GM23248 (cell line): ENCODE measurements around the gene RBFA. TPM values are rescaled to one million over a fixed set of nuclear protein-coding genes. Genes with fewer than 3 reads are reported as not detected.

Experiments
- DNase-seq: peaks from one replicate; pipeline ENCODE4 v3.0.0-alpha.2; 2015
- H2AFZ ChIP-seq: fragments of 200-600 bp; sonication (generic); 2 replicates; pipeline ENCODE4 v1.6.1; 2016; ENCODE audit warnings: antibody characterized with exemption
- H3F3A ChIP-seq: fragments of 200-600 bp; sonication (generic); 2 replicates; pipeline ENCODE4 v1.6.1; 2016; ENCODE audit warnings: mild to moderate bottlenecking, antibody characterized with exemption, mixed run types; ENCODE audit not compliant: insufficient read depth
- H3K27ac ChIP-seq: fragments of 200-600 bp; sonication (generic); 2 replicates; pipeline ENCODE4 v1.5.1; 2016; ENCODE audit warnings: mild to moderate bottlenecking
- H3K27me3 ChIP-seq: fragments of 200-600 bp; sonication (generic); replicated peaks from 2 replicates; pipeline ENCODE4 v1.6.1; 2016; ENCODE audit warnings: mild to moderate bottlenecking; ENCODE audit not compliant: insufficient read depth
- H3K36me3 ChIP-seq: fragments of 200-600 bp; sonication (generic); 2 replicates; pipeline ENCODE4 v1.6.1; 2016; ENCODE audit warnings: low read depth, mild to moderate bottlenecking
- H3K4me1 ChIP-seq: fragments of 200-600 bp; sonication (generic); 2 replicates; pipeline ENCODE4 v1.6.1; 2016; ENCODE audit warnings: mild to moderate bottlenecking; ENCODE audit not compliant: insufficient read depth
- H3K4me2 ChIP-seq: fragments of 200-600 bp; sonication (generic); one replicate; pipeline ENCODE4 v1.6.1; 2016; ENCODE audit warnings: mild to moderate bottlenecking; ENCODE audit not compliant: unreplicated experiment
- H3K4me3 ChIP-seq: fragments of 200-600 bp; sonication (generic); 2 replicates; pipeline ENCODE4 v1.5.1; 2016; ENCODE audit warnings: mild to moderate bottlenecking
- H3K79me2 ChIP-seq: fragments of 200-600 bp; sonication (generic); 2 replicates; pipeline ENCODE4 v1.6.1; 2016; ENCODE audit warnings: mild to moderate bottlenecking; ENCODE audit not compliant: insufficient read depth
- H3K9ac ChIP-seq: fragments of 200-600 bp; sonication (generic); 2 replicates; pipeline ENCODE4 v1.6.1; 2016; ENCODE audit warnings: mild to moderate bottlenecking
- H3K9me2 ChIP-seq: fragments of 200-600 bp; sonication (generic); 2 replicates; pipeline ENCODE4 v1.6.1; 2016; ENCODE audit warnings: mixed run types, mild to moderate bottlenecking, moderate library complexity; ENCODE audit not compliant: insufficient read depth
- H3K9me3 ChIP-seq: fragments of 200-600 bp; sonication (generic); one replicate; pipeline ENCODE4 v1.6.1; 2017; ENCODE audit warnings: low read depth
- H4K20me1 ChIP-seq: fragments of 200-600 bp; sonication (generic); 2 replicates; pipeline ENCODE4 v1.6.0; 2016; ENCODE audit not compliant: insufficient read depth
- EZH2 ChIP-seq: fragments of 200-600 bp; sonication (generic); IDR thresholded peaks from 2 replicates; pipeline ENCODE4 v1.6.1; 2018; ENCODE audit warnings: antibody characterized with exemption, mild to moderate bottlenecking; ENCODE audit not compliant: insufficient read depth, poor library complexity, severe bottlenecking
- EZH2phosphoT487 ChIP-seq: fragments of 200-600 bp; sonication (generic); IDR thresholded peaks from 2 replicates; pipeline ENCODE4 v1.6.1; 2018; ENCODE audit warnings: antibody characterized with exemption, moderate library complexity, mild to moderate bottlenecking, low read depth; ENCODE audit not compliant: insufficient read depth
- WGBS, 2 experiments: methylation state at CpG; one replicate each; pipeline ENCODE4 v1.1.6; 2015 to 2017; ENCODE audit warnings: low lambda C conversion rate in 2 of 2, low coverage in 1 of 2; ENCODE audit errors: missing lambda C conversion rate in 2 of 2; 5-methylcytosine and 5-hydroxymethylcytosine counted together
- in situ Hi-C: fragments of 300-500 bp; cut with MboI; formaldehyde crosslinking; loops from 2 replicates; pipeline ENCODE4 v1.15.0; 2020
- polyA plus RNA-seq: library from polyadenylated mRNA; unstranded; fragments of >200 nt; fragmentation: Nextera tagmentation; extraction: Ambion mirVana; gene quantifications from 2 replicates; pipeline ENCODE4 v1.2.1, GENCODE V29; 2016
- total RNA-seq: library from RNA; depleted of rRNA; stranded (reverse); fragments of >200 nt; shearing (Covaris generic); gene quantifications from 2 replicates; pipeline ENCODE4 v1.2.3, GENCODE V29; 2014

RBFA gene
- total and polyA plus RNA-seq, 2 experiments from 2014 or later, result 27.9 to 28.2 TPM

DNA sequence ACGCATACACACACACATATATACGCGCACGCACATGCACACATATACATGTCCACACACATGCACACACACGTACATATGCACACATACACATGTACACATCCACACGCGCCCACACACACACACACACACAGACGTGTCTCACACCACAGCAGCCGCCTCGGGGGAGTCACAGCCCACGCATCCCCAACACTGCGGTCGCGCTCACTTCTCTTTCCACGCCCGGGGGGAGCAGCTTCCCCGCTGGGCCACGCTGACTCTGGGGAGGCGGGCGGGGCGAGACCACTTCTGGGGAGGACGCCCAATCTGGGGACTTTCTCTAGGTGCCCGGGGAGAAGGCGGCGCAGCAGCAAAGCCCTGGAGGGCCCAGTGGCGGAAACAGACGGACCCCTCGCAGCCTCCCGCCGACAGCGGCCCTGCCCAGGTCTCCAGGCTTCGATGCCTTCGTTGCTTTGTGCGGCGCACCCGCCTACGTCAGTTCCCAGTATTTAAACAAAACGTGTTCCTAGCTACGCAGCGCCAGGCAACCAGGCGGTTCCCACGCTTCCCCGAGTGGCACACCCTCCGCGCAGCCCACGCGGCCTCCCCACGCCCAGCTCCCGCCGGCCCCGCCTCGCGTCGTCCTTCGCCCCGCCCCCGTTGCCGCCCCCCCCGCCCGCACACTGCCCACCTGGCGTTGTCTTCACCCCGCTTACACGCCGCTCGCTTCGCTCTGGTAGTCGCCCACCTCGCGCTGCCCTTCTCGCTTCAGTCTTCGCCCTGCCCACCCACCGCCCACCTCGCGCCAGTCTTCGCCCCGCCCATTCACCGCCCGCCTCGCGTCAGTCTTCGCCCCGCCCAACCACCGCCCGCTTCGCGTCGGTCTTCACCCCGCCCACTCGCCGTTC, 810 bp upstream of the RBFA start:
- H3K9ac ChIP-seq, result peak overlapping the region; percentile 97
- H3F3A ChIP-seq, result peaks cover 7% of the 10 kb centered on the region
- 3 to 5% methylated on average over 48 to 90 of the region's 90 CpGs for WGBS, 2 experiments
- H3K4me2 ChIP-seq, result peak overlapping the region; percentile 76
- peaks cover 37% of the 10 kb centered on the region for H3K79me2 ChIP-seq
- no peaks in the 10 kb centered on the region for H3K36me3 ChIP-seq
- H2AFZ ChIP-seq, result peak overlapping the region; percentile 64
- H4K20me1 ChIP-seq, result no peaks in the 10 kb centered on the region
- peak overlapping the region; percentile 89 for H3K27ac ChIP-seq
- no peaks in the 10 kb centered on the region for H3K4me1 ChIP-seq
- no peak for TF ChIP-seq EZH2phosphoT487
- no peak for TF ChIP-seq EZH2
- H3K9me2 ChIP-seq, result no peaks in the 10 kb centered on the region
- H3K27me3 ChIP-seq, result no peaks in the 10 kb centered on the region
- H3K9me3 ChIP-seq, result no peaks in the 10 kb centered on the region
- DNase-seq, result peak; percentile 78
- in situ Hi-C loops, result no loop called here
- peak overlapping the region; percentile 87 for H3K4me3 ChIP-seq

DNA sequence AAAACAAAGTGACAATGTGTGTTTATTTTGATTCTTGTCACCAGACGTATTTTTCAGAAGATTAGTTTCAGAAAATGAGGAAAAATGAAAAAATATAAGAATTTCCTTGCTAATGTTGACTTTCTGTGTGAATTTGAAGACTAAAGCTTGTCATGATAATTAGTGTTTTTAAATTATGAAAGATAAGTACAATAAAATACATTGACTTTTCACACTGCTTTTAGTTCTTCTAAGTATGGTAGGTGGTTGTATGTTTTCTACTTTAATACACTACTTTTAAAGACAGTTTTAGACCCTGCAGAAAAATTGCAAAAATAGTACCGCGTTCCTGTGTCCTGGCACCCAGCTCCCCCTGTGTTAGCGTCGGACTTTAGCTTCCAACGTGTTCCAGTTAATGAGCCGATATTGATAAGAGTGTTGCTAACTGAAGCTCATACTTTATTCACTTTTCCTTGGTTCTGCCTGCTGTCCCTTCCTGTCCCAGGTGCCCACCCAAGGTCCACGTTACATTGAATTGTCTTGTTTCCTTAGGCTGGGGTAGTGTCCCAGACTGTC, 695 bp downstream of the RBFA start:
- Histone ChIP-seq H3K4me3 (peak overlapping the region; percentile 97), H2AFZ (peak overlapping the region; percentile 95), H3K4me2 (peak overlapping the region; percentile 91), H3K36me3 (no peaks in the 10 kb centered on the region), H3K4me1 (no peaks in the 10 kb centered on the region), H3K27ac (peak overlapping the region; percentile 73), H3K27me3 (no peaks in the 10 kb centered on the region), H4K20me1 (no peaks in the 10 kb centered on the region), H3F3A (no peaks in the 10 kb centered on the region), H3K9me2 (no peaks in the 10 kb centered on the region), H3K79me2 (peaks cover 44% of the 10 kb centered on the region), H3K9ac (peak overlapping the region; percentile 88), H3K9me3 (no peaks in the 10 kb centered on the region)
- peak; percentile 55 for DNase-seq
- no peak for TF ChIP-seq EZH2phosphoT487
- no peak for TF ChIP-seq EZH2
- WGBS, 2 experiments, result 0 to 3% methylated on average over 8 of the region's 8 CpGs
- in situ Hi-C loops, result no loop called here

DNA sequence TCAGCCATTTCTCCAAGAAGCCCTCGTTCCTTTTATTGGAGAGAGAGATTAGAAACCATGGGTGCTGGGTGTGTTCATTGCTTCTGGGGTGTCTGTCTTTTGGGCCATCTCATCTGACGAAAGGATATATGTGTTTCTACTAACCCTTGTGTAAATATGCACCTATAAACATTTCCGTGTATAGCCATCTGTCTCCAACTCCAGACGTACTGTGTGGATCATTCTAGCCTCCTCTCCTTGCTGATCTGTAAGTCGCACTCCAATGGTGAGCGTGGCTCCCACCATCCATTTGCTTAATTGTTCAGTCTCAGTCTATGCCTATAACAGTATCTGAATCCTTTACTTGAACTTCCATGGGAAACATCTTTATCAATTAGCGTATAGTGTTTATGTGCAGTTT, 1.8 kb downstream of the RBFA start:
- in situ Hi-C loops, result no loop called here
- H3K4me1 ChIP-seq, result no peaks in the 10 kb centered on the region
- H2AFZ ChIP-seq, result no peak overlapping the region
- H3K9me2 ChIP-seq, result no peaks in the 10 kb centered on the region
- H3K79me2 ChIP-seq, result peaks cover 44% of the 10 kb centered on the region
- no peak for TF ChIP-seq EZH2
- TF ChIP-seq EZH2phosphoT487, result no peak
- 95 to 96% methylated on average over 7 of the region's 7 CpGs for WGBS, 2 experiments
- H3K27me3 ChIP-seq, result no peaks in the 10 kb centered on the region
- no peaks in the 10 kb centered on the region for H4K20me1 ChIP-seq
- H3K4me3 ChIP-seq, result peak overlapping the region; percentile 97; the same call in 1 of the 2 replicates
- no peak for DNase-seq
- no peak overlapping the region for H3K9ac ChIP-seq
- no peaks in the 10 kb centered on the region for H3K36me3 ChIP-seq
- no peaks in the 10 kb centered on the region for H3K9me3 ChIP-seq
- no peak overlapping the region for H3K27ac ChIP-seq
- no peaks in the 10 kb centered on the region for H3F3A ChIP-seq
- peak overlapping the region; percentile 91 for H3K4me2 ChIP-seq

DNA sequence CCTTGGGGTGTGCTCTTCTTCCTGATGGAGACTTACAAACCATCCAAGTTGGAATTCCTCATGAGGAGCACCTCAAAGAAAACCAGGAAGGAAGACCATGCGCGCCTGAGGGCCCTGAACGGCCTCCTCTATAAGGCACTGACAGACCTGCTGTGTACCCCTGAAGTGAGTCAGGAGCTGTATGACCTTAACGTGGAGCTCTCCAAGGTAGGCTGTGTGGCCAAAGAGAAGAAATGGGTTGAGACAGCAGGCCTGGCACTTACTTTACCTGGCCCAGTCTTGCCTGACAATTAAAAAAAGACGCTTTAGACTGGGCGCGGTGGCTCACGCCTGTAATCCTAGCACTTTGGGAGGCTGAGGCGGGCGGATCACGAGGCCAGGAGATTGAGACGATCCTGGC, 3.1 kb downstream of the RBFA start:
- H3K4me1 ChIP-seq, result no peaks in the 10 kb centered on the region
- no peak overlapping the region for H2AFZ ChIP-seq
- no peak overlapping the region for H3K27ac ChIP-seq
- no peaks in the 10 kb centered on the region for H3K9me2 ChIP-seq
- H3K36me3 ChIP-seq, result no peaks in the 10 kb centered on the region
- H3F3A ChIP-seq, result no peaks in the 10 kb centered on the region
- in situ Hi-C loops, result no loop called here
- no peak overlapping the region for H3K4me2 ChIP-seq
- peaks cover 44% of the 10 kb centered on the region for H3K79me2 ChIP-seq
- no peak for TF ChIP-seq EZH2
- TF ChIP-seq EZH2phosphoT487, result no peak
- peak; percentile 3 for DNase-seq
- H3K4me3 ChIP-seq, result no peak overlapping the region
- no peaks in the 10 kb centered on the region for H4K20me1 ChIP-seq
- 91 to 93% methylated on average over 12 of the region's 12 CpGs for WGBS, 2 experiments
- H3K9me3 ChIP-seq, result no peaks in the 10 kb centered on the region
- no peaks in the 10 kb centered on the region for H3K27me3 ChIP-seq
- no peak overlapping the region for H3K9ac ChIP-seq
